Loucy (cell line): ENCODE measurements around the gene NTNG1.

Experiments used
- CTCF ChIP-seq: fragments of 200-600 bp; sonication (generic); conservative IDR thresholded peaks from 2 replicates; pipeline ENCODE4 v1.5.1; 2014; ENCODE audit warnings: mild to moderate bottlenecking, antibody characterized with exemption, low read length
- EZH2phosphoT487 ChIP-seq: fragments of 200-600 bp; IDR thresholded peaks from 2 replicates; pipeline ENCODE4 v1.6.1; 2018; ENCODE audit warnings: antibody characterized with exemption, mild to moderate bottlenecking, moderate library complexity, borderline replicate concordance

DNA sequence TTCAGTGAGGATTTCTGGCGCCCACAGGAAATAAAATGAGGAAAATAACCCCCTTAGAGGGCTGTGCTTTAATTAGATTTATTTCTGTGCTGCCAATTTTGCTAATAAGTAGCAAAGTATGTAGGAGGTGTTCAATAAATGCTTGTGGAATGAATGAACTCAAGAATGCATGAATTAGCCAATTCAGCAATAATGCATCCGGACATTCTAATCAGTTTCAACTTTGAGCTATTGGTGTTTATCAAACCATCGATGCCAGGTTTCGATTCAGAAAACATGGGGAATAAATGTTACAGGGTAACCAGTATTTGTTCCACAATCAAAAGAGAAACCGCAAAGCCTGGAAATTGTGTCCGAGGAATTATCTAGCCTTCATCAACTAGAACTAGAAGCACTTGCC is 353.2 kb downstream of the NTNG1 start:
- TF ChIP-seq CTCF (no peak), EZH2phosphoT487 (no peak)
